CD8-positive, alpha-beta memory T cell (primary cell): ENCODE results near the gene MYOG. TPM values are rescaled to one million over a fixed set of nuclear protein-coding genes. Genes with fewer than 3 reads are reported as not detected.

Source experiments
- CTCF ChIA-PET: fragments of 350-600 bp; sonication (Branson Sonifier 250); formaldehyde crosslinking; loops from one replicate; lab custom pipeline; 2021; ENCODE audit warnings: antibody characterized with exemption; lab: Charles Lee
- POLR2A ChIA-PET: fragments of 350-600 bp; sonication (Branson Sonifier 250); formaldehyde crosslinking; loops from one replicate; lab custom pipeline; 2021; ENCODE audit warnings: antibody characterized with exemption; lab: Charles Lee
- DNase-seq, 5 donors: peaks; one replicate each; pipeline versions ENCODE4 v3.0.0 to v3.0.0-alpha.2; 2020 to 2022; ENCODE audit warnings: mixed read lengths in 1 of 5
- H3K27ac ChIP-seq: one replicate; pipeline ENCODE4 v1.7.0; 2013; ENCODE audit warnings: low read depth, mild to moderate bottlenecking, low read length, moderate library complexity
- H3K27me3 ChIP-seq: 2 replicates; pipeline ENCODE4 v1.7.0; 2013; ENCODE audit warnings: low read length, mild to moderate bottlenecking; ENCODE audit not compliant: insufficient read depth, poor library complexity, severe bottlenecking
- H3K36me3 ChIP-seq: 2 replicates; pipeline ENCODE4 v1.7.0; 2013; ENCODE audit warnings: mild to moderate bottlenecking, low read length, moderate library complexity; ENCODE audit not compliant: insufficient read depth
- H3K4me1 ChIP-seq: 2 replicates; pipeline ENCODE4 v1.7.0; 2013; ENCODE audit warnings: mild to moderate bottlenecking, low read length, moderate library complexity; ENCODE audit not compliant: insufficient read depth
- H3K4me3 ChIP-seq: 2 replicates; pipeline ENCODE4 v1.7.0; 2013; ENCODE audit warnings: mild to moderate bottlenecking, low read length
- H3K9me3 ChIP-seq: 2 replicates; pipeline ENCODE4 v1.7.0; 2013; ENCODE audit warnings: mild to moderate bottlenecking, low read length
- H3K27ac Mint-ChIP-seq, 8 donors: one replicate each; pipeline ENCODE4 v1.8.0; 2020 to 2021; ENCODE audit warnings: mixed read lengths in 8 of 8, mild to moderate bottlenecking in 6 of 8, inconsistent platforms in 3 of 8, moderate library complexity in 3 of 8
- H3K27me3 Mint-ChIP-seq, 2 donors: one replicate each; pipeline ENCODE4 v1.8.0; 2020 to 2021; ENCODE audit warnings: mixed read lengths in 2 of 2, mild to moderate bottlenecking in 1 of 2, moderate library complexity in 1 of 2
- H3K36me3 Mint-ChIP-seq, 3 donors: one replicate each; pipeline ENCODE4 v1.8.0; 2020 to 2021; ENCODE audit warnings: mixed read lengths in 3 of 3, inconsistent platforms in 1 of 3, mild to moderate bottlenecking in 1 of 3
- H3K4me1 Mint-ChIP-seq, 3 donors: one replicate each; pipeline ENCODE4 v1.8.0; 2020 to 2021; ENCODE audit warnings: mixed read lengths in 3 of 3, inconsistent platforms in 1 of 3, mild to moderate bottlenecking in 1 of 3
- H3K4me3 Mint-ChIP-seq, 7 donors: one replicate each; pipeline ENCODE4 v1.8.0; 2020 to 2021; ENCODE audit warnings: mixed read lengths in 7 of 7, mild to moderate bottlenecking in 6 of 7, moderate library complexity in 4 of 7, inconsistent platforms in 2 of 7
- H3K9me3 Mint-ChIP-seq, 5 donors: one replicate each; pipeline ENCODE4 v1.8.0; 2020 to 2022; ENCODE audit warnings: mixed read lengths in 5 of 5, mild to moderate bottlenecking in 3 of 5, moderate library complexity in 2 of 5, inconsistent platforms in 1 of 5
- polyA plus RNA-seq: library from polyadenylated mRNA; unstranded; fragments of 300-500 nt; fragmentation: Illumina TruSeq; gene quantifications from one replicate; pipeline ENCODE4 v1.2.3, GENCODE V29; 2021
- total RNA-seq, 2 experiments: library from RNA; stranded (reverse); gene quantifications; one replicate each; pipeline ENCODE4 v1.2.3, GENCODE V29; 2021

Gene MYOG
- total and polyA plus RNA-seq, 3 experiments from 2014 or later = not detected

DNA sequence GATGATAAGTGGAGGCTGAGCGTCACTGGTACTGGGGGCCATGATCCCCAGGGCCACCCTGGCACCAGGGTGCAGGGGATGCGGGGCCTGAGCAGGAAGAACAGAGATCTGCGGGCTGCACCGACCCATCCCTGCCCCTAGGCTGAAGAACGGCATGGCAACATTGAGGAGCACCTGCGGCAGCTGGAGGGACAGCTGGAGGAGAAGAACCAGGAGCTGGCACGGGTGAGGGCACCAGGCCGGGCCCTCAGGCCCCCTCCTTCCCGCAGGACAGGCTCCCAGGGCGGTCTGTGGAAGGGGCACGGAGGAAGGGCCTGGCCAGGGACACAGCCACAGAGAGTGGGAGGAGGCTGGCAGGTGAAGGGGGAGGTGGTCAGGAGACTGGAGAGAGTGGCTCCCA is 37.7 kb downstream of the MYOG start:
- H3K9me3 ChIP-seq = no peaks in the 10 kb centered on the region
- no peak overlapping the region for H3K27ac Mint-ChIP-seq
- H3K27me3 ChIP-seq = no peaks in the 10 kb centered on the region
- H3K27me3 Mint-ChIP-seq = peaks cover 11 to 40% of the 10 kb centered on the region in 2 donors
- no peaks in the 10 kb centered on the region for H3K4me1 Mint-ChIP-seq
- H3K4me1 ChIP-seq = no peaks in the 10 kb centered on the region
- ChIA-PET POLR2A (no interaction called here), CTCF (no interaction called here)
- H3K36me3 ChIP-seq = no peaks in the 10 kb centered on the region
- H3K4me3 ChIP-seq = no peak overlapping the region
- no peak overlapping the region for H3K4me3 Mint-ChIP-seq
- no peaks in the 10 kb centered on the region for H3K9me3 Mint-ChIP-seq
- H3K36me3 Mint-ChIP-seq = no peaks in the 10 kb centered on the region
- DNase-seq = no peak
- no peak overlapping the region for H3K27ac ChIP-seq

DNA sequence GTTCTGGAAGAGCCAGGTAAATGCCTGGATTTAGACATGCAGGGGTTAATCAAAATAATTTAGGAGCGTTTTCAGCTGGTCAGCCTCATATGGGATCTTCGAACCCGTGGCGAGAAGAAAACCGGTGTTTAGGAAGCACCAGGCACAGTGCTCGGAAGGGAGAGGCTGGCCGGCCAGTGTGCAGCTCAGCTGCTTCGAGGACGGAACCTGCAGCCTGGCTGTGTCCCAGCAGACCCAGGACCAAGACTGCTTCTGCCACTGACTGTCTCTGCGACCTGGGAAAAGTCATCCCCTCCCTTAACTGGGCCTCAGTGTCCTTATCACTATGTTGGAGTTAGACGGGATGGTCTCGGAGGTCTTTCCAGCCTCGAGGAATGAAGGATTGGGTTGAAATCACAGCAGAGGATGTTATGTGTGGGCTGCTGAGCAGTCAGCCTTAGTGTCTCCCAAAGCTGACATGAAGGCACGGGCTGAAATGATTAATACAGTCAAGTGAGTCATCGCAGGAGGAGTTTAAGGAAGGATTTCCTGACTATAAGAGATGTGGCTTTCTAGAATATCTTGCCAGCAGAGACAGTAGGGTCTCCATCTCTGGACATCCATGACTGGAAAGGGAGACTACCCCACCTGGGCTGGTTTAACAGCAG is 38.7 kb downstream of the MYOG start:
- H3K9me3 Mint-ChIP-seq = no peaks in the 10 kb centered on the region
- H3K4me1 Mint-ChIP-seq = no peaks in the 10 kb centered on the region
- peaks cover 8 to 34% of the 10 kb centered on the region in 2 donors for H3K27me3 Mint-ChIP-seq
- Histone ChIP-seq H3K27ac (no peak overlapping the region), H3K9me3 (no peaks in the 10 kb centered on the region), H3K27me3 (no peaks in the 10 kb centered on the region), H3K4me1 (no peaks in the 10 kb centered on the region), H3K36me3 (no peaks in the 10 kb centered on the region), H3K4me3 (no peak overlapping the region)
- DNase-seq = no peak
- no peak overlapping the region for H3K4me3 Mint-ChIP-seq
- ChIA-PET CTCF (no interaction called here), POLR2A (no interaction called here)
- no peaks in the 10 kb centered on the region for H3K36me3 Mint-ChIP-seq
- peak overlapping the region in 1 of 8 donors; percentile 18 for H3K27ac Mint-ChIP-seq

DNA sequence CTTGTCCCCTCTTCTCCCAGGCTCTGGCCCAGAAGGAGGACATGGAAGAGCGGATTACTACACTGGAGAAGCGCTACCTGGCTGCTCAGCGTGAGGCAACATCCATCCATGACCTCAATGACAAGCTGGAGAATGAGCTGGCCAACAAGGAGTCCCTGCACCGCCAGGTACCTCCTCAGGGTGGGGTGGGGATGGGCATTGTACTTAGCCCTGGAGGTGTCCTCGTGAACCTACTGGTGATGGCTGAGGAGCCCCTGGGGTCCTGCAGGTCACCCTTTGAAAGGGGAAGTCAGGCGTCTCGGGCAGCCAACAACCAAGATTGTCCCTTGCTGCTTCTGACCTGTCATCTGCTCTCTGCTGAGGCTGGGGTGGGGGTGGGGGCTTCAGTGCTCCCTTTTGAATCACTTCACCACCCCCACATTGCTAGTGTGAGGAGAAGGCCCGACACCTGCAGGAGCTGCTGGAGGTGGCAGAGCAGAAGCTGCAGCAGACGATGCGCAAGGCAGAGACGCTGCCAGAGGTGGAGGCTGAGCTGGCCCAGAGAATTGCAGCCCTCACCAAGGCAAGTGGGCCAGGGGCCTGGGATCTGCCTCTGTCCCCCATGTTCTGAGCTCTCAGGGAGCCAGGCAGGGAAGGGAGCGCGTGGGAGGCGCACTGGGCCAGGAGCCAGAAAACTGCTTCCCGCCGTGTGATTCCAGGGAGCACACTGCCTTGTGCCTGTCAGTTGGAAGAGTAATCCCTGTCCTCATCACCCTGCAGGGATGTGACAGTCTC is 39.8 kb downstream of the MYOG start:
- ChIA-PET POLR2A (no interaction called here), CTCF (no interaction called here)
- no peaks in the 10 kb centered on the region for H3K9me3 Mint-ChIP-seq
- no peak overlapping the region for H3K4me3 ChIP-seq
- no peak overlapping the region for H3K27ac Mint-ChIP-seq
- DNase-seq = peak in 1 of 5 donors; percentile 39
- no peaks in the 10 kb centered on the region for H3K9me3 ChIP-seq
- no peaks in the 10 kb centered on the region for H3K4me1 Mint-ChIP-seq
- no peaks in the 10 kb centered on the region for H3K36me3 Mint-ChIP-seq
- no peak overlapping the region for H3K27ac ChIP-seq
- no peaks in the 10 kb centered on the region for H3K36me3 ChIP-seq
- no peak overlapping the region for H3K4me3 Mint-ChIP-seq
- H3K27me3 ChIP-seq = no peaks in the 10 kb centered on the region
- peaks cover 8 to 26% of the 10 kb centered on the region in 2 donors for H3K27me3 Mint-ChIP-seq
- H3K4me1 ChIP-seq = no peaks in the 10 kb centered on the region

DNA sequence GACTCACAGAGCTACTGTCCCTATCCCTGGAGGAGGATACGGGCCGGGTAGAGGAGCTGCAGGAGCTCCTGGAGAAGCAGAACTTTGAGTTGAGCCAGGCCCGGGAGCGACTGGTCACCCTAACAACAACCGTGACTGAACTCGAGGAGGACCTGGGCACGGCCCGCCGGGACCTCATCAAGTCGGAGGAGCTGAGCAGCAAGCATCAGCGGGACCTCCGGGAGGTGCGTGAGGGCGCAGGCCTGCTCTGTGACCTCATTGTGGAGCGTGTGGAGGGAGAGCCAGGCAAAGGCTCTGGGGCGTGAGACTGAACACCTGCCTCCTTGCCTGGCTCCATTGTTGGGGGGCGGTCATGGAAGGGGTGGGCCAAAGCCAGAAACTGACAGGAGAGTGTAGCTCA is 40.5 kb downstream of the MYOG start:
- CTCF ChIA-PET = no interaction called here
- Histone ChIP-seq H3K4me1 (no peaks in the 10 kb centered on the region), H3K9me3 (no peaks in the 10 kb centered on the region), H3K36me3 (no peaks in the 10 kb centered on the region), H3K27me3 (no peaks in the 10 kb centered on the region), H3K4me3 (no peak overlapping the region), H3K27ac (no peak overlapping the region)
- Mint-ChIP-seq H3K4me3 (no peak overlapping the region), H3K27me3 (peaks cover 5 to 19% of the 10 kb centered on the region in 2 donors), H3K9me3 (no peaks in the 10 kb centered on the region), H3K27ac (no peak overlapping the region), H3K36me3 (no peaks in the 10 kb centered on the region), H3K4me1 (no peaks in the 10 kb centered on the region)
- POLR2A ChIA-PET = no interaction called here
- peak in 1 of 5 donors; percentile 46 for DNase-seq

DNA sequence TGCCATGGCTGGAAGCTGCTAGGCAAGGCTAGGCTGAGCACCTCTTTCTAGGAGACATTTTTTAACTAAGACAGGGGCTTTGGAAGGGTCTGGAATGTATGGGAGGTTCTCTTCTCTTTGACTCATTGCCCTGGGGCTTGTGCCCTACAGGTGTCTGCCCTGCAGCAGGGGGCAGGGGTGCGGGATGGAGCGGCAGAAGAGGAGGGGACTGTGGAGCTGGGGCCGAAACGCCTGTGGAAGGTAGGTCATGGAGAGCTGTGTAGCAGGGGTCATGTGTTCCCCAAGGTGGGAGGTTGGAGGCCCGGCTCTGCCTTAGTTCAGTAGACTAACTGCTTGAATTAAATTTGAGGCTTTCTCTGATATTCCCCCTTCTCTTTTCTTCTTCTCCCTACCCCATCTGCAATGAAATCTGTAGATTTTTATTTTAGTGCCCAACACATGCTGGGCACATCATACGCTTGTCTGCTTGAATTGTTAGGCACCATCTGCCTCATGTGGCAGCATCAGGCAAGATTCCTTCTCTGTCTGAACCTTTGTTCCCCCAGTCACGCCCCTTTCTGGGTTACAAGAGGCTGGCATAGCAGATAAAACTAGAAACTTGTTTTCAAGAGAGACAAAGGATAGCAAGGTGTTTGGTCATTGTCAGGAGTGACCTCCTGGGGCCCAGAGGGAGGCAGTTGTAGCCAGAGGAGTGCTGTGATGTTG is 41.1 kb downstream of the MYOG start:
- Histone ChIP-seq H3K9me3 (no peaks in the 10 kb centered on the region), H3K27ac (no peak overlapping the region), H3K4me3 (no peak overlapping the region), H3K4me1 (no peaks in the 10 kb centered on the region), H3K36me3 (no peaks in the 10 kb centered on the region), H3K27me3 (no peaks in the 10 kb centered on the region)
- CTCF ChIA-PET = no interaction called here
- peak in 1 of 5 donors; percentile 21 for DNase-seq
- H3K27me3 Mint-ChIP-seq = peaks cover 4 to 13% of the 10 kb centered on the region in 2 donors
- H3K36me3 Mint-ChIP-seq = no peaks in the 10 kb centered on the region
- no peak overlapping the region for H3K4me3 Mint-ChIP-seq
- no peaks in the 10 kb centered on the region for H3K4me1 Mint-ChIP-seq
- H3K27ac Mint-ChIP-seq = no peak overlapping the region
- H3K9me3 Mint-ChIP-seq = no peaks in the 10 kb centered on the region
- POLR2A ChIA-PET = no interaction called here

DNA sequence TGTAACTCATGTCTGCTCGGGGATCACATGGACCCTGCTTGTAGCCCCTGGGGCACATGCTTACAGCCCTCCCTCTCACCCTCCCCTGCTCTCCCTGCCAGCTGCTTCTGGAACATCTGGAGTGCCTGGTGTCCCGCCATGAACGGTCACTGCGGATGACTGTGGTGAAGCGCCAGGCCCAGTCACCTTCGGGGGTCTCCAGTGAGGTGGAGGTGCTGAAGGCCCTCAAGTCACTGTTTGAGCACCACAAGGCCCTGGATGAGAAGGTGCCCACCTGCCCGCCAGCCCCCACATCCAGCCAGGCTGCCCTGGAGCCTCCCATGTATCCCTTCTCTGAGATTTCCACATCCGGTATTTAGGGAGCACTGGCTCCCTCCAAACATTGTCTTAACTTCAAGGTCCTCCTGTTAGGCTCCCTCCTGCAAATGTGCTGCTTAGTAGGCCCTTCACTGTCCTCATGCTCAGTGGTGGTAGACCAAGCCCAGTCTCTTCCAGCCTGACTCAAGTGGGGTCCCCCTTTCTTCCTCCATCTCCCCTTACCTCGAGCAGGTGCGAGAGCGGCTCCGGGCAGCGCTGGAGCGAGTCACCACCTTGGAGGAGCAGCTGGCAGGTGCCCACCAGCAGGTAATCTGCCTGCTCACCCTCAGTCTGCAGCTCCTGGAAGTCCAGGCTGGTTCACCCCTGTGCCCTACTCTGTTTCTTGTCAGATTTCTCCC is 41.8 kb downstream of the MYOG start:
- Mint-ChIP-seq H3K27ac (peak overlapping the region in 1 of 8 donors; percentile 57), H3K27me3 (peaks cover 6 to 18% of the 10 kb centered on the region in 2 donors)
- CTCF ChIA-PET = interaction anchor here (1.0 kb wide), 1 partner anchor 175 kb away, joined by 3 read pairs; no protein-coding TSS in a partner anchor

DNA sequence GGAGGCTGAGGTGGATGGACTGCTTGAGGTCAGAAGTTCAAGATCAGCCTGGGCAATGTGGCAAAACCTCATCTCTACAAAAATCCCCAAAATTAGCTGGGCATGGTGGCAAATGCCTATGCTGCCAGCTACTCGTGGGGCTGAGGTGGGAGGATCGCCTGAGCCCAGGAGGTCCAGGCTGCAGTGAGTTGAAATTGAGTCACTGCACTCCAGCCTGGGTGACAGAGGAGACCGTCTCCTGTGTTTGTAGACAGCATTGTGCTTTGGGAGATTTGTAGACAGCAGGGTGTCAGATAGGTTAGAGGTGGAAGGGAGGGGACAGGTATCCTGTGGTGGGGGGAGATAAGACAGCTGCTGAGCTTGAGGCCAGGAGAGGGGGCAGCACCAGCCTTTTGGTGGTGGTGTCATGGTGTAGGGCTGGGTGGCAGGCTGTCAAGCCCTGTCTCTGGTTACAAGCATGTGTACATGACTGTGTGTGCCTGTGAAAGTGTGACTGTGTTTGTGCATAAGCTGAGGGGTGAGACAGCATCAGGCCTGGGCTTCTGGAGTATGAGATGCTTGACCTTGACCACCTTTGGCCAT is 44.4 kb downstream of the MYOG start:
- Mint-ChIP-seq H3K4me3 (no peak overlapping the region), H3K36me3 (no peaks in the 10 kb centered on the region), H3K27ac (peak overlapping the region in 1 of 8 donors; percentile 35), H3K9me3 (no peaks in the 10 kb centered on the region), H3K27me3 (peaks cover 5 to 22% of the 10 kb centered on the region in 2 donors), H3K4me1 (peaks cover 1 to 5% (median 5%) of the 10 kb centered on the region in 3 donors)
- Histone ChIP-seq H3K27me3 (no peaks in the 10 kb centered on the region), H3K4me1 (no peaks in the 10 kb centered on the region), H3K4me3 (no peak overlapping the region), H3K36me3 (no peaks in the 10 kb centered on the region), H3K9me3 (no peaks in the 10 kb centered on the region), H3K27ac (no peak overlapping the region)
- ChIA-PET CTCF (interaction anchor here (3.5 to 4.6 kb wide), 3 partner anchors 131 to 227 kb away, joined by 15 to 57 read pairs (median 21); no protein-coding TSS in a partner anchor), POLR2A (no interaction called here)
- DNase-seq = no peak

More for the DNA sequence above, 41.8 kb downstream of the MYOG start:
- H3K27me3 ChIP-seq = no peaks in the 10 kb centered on the region
- Mint-ChIP-seq H3K36me3 (no peaks in the 10 kb centered on the region), H3K4me1 (peaks cover 1 to 5% (median 5%) of the 10 kb centered on the region in 3 donors), H3K4me3 (no peak overlapping the region), H3K9me3 (no peaks in the 10 kb centered on the region)
- POLR2A ChIA-PET = no interaction called here
- H3K4me1 ChIP-seq = no peaks in the 10 kb centered on the region
- DNase-seq = peak in 1 of 5 donors; percentile 28
- H3K4me3 ChIP-seq = no peak overlapping the region
- H3K36me3 ChIP-seq = no peaks in the 10 kb centered on the region
- H3K27ac ChIP-seq = no peak overlapping the region
- no peaks in the 10 kb centered on the region for H3K9me3 ChIP-seq
